ENCODE measurements around the gene APOB. TPM values are rescaled to one million over a fixed set of nuclear protein-coding genes. Genes with fewer than 3 reads are reported as not detected.
A peak's percentile ranks its signal among the peaks of the same experiment; 100 is the strongest.
"Not testable (repeated sequence)": the region's sequence is repeated elsewhere in the genome, so short reads cannot be mapped to it uniquely, and the experiment has no call there.

APOB gene
- total RNA-seq, 1 donor from 2014 or later = 15.9 TPM

GRCh38 chr2:21033237-21034155 lies 10.4 kb downstream of the APOB start:
- H3K27me3 Mint-ChIP-seq (ENCODE audit: unreplicated experiment) = peaks cover 1% of the 10 kb centered on the region
- no peak overlapping the region for H3K27ac Mint-ChIP-seq (ENCODE audit: unreplicated experiment)
- H3K4me3 Mint-ChIP-seq (ENCODE audit: unreplicated experiment) = no peak overlapping the region
- DNase-seq (ENCODE audit: low spot score) = no peak
- no peak for TF ChIP-seq CTCF (IDR thresholded peaks at IDR 0.05; ENCODE audit: unreplicated experiment)
- H3K36me3 Mint-ChIP-seq (ENCODE audit: low read depth, unreplicated experiment) = peaks cover 61% of the 10 kb centered on the region
- no peaks in the 10 kb centered on the region for H3K4me1 Mint-ChIP-seq (ENCODE audit: unreplicated experiment)
- H3K9me3 Mint-ChIP-seq (ENCODE audit: unreplicated experiment) = no peaks in the 10 kb centered on the region

- Mint-ChIP-seq H3K9me3 (ENCODE audit: unreplicated experiment) (no peaks in the 10 kb centered on the region), H3K36me3 (ENCODE audit: low read depth, unreplicated experiment) (peaks cover 66% of the 10 kb centered on the region), H3K27ac (ENCODE audit: unreplicated experiment) (no peak overlapping the region), H3K4me3 (ENCODE audit: unreplicated experiment) (no peak overlapping the region), H3K27me3 (ENCODE audit: unreplicated experiment) (peaks cover 1% of the 10 kb centered on the region), H3K4me1 (ENCODE audit: unreplicated experiment) (no peaks in the 10 kb centered on the region)
- TF ChIP-seq CTCF (IDR thresholded peaks at IDR 0.05; ENCODE audit: unreplicated experiment) = no peak
- no peak for DNase-seq (ENCODE audit: low spot score)
Measured at GRCh38 chr2:21032338-21033236, 11.3 kb downstream of the APOB start.

- no peak overlapping the region for H3K4me3 Mint-ChIP-seq (ENCODE audit: unreplicated experiment)
- H3K9me3 Mint-ChIP-seq (ENCODE audit: unreplicated experiment) = no peaks in the 10 kb centered on the region
- no peaks in the 10 kb centered on the region for H3K4me1 Mint-ChIP-seq (ENCODE audit: unreplicated experiment)
- peaks cover 1% of the 10 kb centered on the region for H3K27me3 Mint-ChIP-seq (ENCODE audit: unreplicated experiment)
- no peak overlapping the region for H3K27ac Mint-ChIP-seq (ENCODE audit: unreplicated experiment)
- TF ChIP-seq CTCF (IDR thresholded peaks at IDR 0.05; ENCODE audit: unreplicated experiment) = no peak
- H3K36me3 Mint-ChIP-seq (ENCODE audit: low read depth, unreplicated experiment) = peaks cover 58% of the 10 kb centered on the region
- DNase-seq (ENCODE audit: low spot score) = no peak
Measured at GRCh38 chr2:21030983-21031968, 12.6 kb downstream of the APOB start.

- Mint-ChIP-seq H3K9me3 (ENCODE audit: unreplicated experiment) (no peaks in the 10 kb centered on the region), H3K27ac (ENCODE audit: unreplicated experiment) (no peak overlapping the region), H3K36me3 (ENCODE audit: low read depth, unreplicated experiment) (peaks cover 47% of the 10 kb centered on the region), H3K27me3 (ENCODE audit: unreplicated experiment) (peaks cover 1% of the 10 kb centered on the region), H3K4me3 (ENCODE audit: unreplicated experiment) (no peak overlapping the region), H3K4me1 (ENCODE audit: unreplicated experiment) (no peaks in the 10 kb centered on the region)
- no peak for DNase-seq (ENCODE audit: low spot score)
- no peak for TF ChIP-seq CTCF (IDR thresholded peaks at IDR 0.05; ENCODE audit: unreplicated experiment)
Measured at GRCh38 chr2:21029519-21029918, 14.4 kb downstream of the APOB start.

GRCh38 chr2:21028951-21029350 lies 14.9 kb downstream of the APOB start:
- Mint-ChIP-seq H3K36me3 (ENCODE audit: low read depth, unreplicated experiment) (peaks cover 42% of the 10 kb centered on the region), H3K4me3 (ENCODE audit: unreplicated experiment) (peak overlapping the region; percentile 6)
- H3K4me1 Mint-ChIP-seq (ENCODE audit: unreplicated experiment); H3K27me3 Mint-ChIP-seq (ENCODE audit: unreplicated experiment); DNase-seq (ENCODE audit: low spot score); H3K9me3 Mint-ChIP-seq (ENCODE audit: unreplicated experiment); H3K27ac Mint-ChIP-seq (ENCODE audit: unreplicated experiment): not testable (repeated sequence)
